HG02678 (cell line): ENCODE measurements around the gene RALGAPB.

Experiments
- ATAC-seq: cut with Tn5 transposase; IDR thresholded peaks from one replicate; pipeline ENCODE4 v1.9.1; 2021; ENCODE audit warnings: mild to moderate bottlenecking, moderate library complexity; ENCODE audit not compliant: unreplicated experiment

Gene RALGAPB

GRCh38 chr20:38543014-38543906, 70.6 kb downstream of the RALGAPB start:
- ATAC-seq, result no peak

- no peak for ATAC-seq
These were observed 73.1 kb downstream of the RALGAPB start for GRCh38 chr20:38545771-38546170.

- no peak for ATAC-seq
These were observed 74.8 kb downstream of the RALGAPB start for GRCh38 chr20:38547288-38548085.

GRCh38 chr20:38548356-38549083, 75.9 kb downstream of the RALGAPB start:
- no peak for ATAC-seq

GRCh38 chr20:38550274-38550673, 77.6 kb downstream of the RALGAPB start:
- no peak for ATAC-seq

GRCh38 chr20:38551056-38551626, 78.5 kb downstream of the RALGAPB start:
- no peak for ATAC-seq

- no peak for ATAC-seq
These were observed 82.3 kb downstream of the RALGAPB start for GRCh38 chr20:38554986-38555385.

- no peak for ATAC-seq
These were observed 82.8 kb downstream of the RALGAPB start for GRCh38 chr20:38555395-38555794.

GRCh38 chr20:38557174-38557573, 84.5 kb downstream of the RALGAPB start:
- ATAC-seq, result no peak

- no peak for ATAC-seq
These were observed 86.1 kb downstream of the RALGAPB start for GRCh38 chr20:38558596-38559360.

- no peak for ATAC-seq
These were observed 87.1 kb downstream of the RALGAPB start for GRCh38 chr20:38559764-38560163.

GRCh38 chr20:38563802-38564431, 91.3 kb downstream of the RALGAPB start:
- no peak for ATAC-seq

GRCh38 chr20:38564680-38565079, 92.0 kb downstream of the RALGAPB start:
- no peak for ATAC-seq

- no peak for ATAC-seq
These were observed 93.5 kb downstream of the RALGAPB start for GRCh38 chr20:38566036-38566598.

GRCh38 chr20:38569747-38570525, 97.3 kb downstream of the RALGAPB start:
- no peak for ATAC-seq

- ATAC-seq, result no peak
These were observed 100.8 kb downstream of the RALGAPB start for GRCh38 chr20:38573413-38573812.

- ATAC-seq, result no peak
These were observed 106.7 kb downstream of the RALGAPB start for GRCh38 chr20:38579219-38579910.

GRCh38 chr20:38579921-38580320, 107.3 kb downstream of the RALGAPB start:
- no peak for ATAC-seq
